PFSK-1 (cell line): ENCODE measurements around the gene TRIM10.

Source experiments
- FOXP2 ChIP-seq: optimal IDR thresholded peaks from 2 replicates; pipeline ENCODE3; 2011; ENCODE audit warnings: borderline replicate concordance, control low read depth, inconsistent platforms; ENCODE audit not compliant: insufficient read depth; ENCODE audit errors: extremely low read length, extremely low read depth
- POLR2AphosphoS5 ChIP-seq: IDR thresholded peaks from 2 replicates; pipeline ENCODE4 v1.6.1; 2012; ENCODE audit warnings: low read depth, mild to moderate bottlenecking, control low read depth, low read length, moderate library complexity
- SIN3A ChIP-seq: IDR thresholded peaks from 2 replicates; pipeline ENCODE4 v1.6.1; 2012; ENCODE audit warnings: mild to moderate bottlenecking, low read length, moderate library complexity, borderline replicate concordance; ENCODE audit not compliant: insufficient read depth
- TAF1 ChIP-seq: IDR thresholded peaks from 2 replicates; pipeline ENCODE4 v1.6.1; 2012; ENCODE audit warnings: low read length, control low read depth, borderline replicate concordance; ENCODE audit not compliant: insufficient read depth
- TF ChIP-seq, protein P1 (sequence below), 2 experiments: IDR thresholded peaks; 2 replicates each; pipeline versions ENCODE4 v1.6.1 to v1.8.0; 2011 to 2012; ENCODE audit warnings: low read depth in 2 of 2, low read length in 2 of 2, control low read depth in 1 of 2, inconsistent platforms in 1 of 2, mild to moderate bottlenecking in 1 of 2, moderate library complexity in 1 of 2; ENCODE audit not compliant: insufficient read depth in 1 of 2

Gene TRIM10

DNA sequence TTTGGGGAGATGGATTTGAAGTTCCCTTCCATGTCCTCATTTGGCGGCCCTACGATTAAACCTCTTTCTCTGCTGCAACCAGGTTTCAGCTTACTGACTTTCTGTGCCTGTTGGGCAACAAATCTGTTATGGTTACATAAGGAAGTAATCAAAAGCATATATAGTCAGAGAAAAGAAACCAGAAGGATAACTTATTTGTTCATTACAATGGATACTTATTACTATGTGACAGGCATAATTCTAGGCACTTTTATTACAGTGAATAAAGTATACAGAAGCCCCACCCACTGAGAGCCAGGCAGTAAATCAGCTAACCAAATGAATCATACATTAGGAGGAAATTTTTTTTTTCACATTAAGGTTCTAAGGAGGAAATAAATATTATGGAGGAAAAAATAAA is 38.5 kb downstream of the TRIM10 start:
- TF ChIP-seq POLR2AphosphoS5 (no peak), FOXP2 (no peak), TAF1 (no peak), SIN3A (no peak)
- TF ChIP-seq, protein P1, sequence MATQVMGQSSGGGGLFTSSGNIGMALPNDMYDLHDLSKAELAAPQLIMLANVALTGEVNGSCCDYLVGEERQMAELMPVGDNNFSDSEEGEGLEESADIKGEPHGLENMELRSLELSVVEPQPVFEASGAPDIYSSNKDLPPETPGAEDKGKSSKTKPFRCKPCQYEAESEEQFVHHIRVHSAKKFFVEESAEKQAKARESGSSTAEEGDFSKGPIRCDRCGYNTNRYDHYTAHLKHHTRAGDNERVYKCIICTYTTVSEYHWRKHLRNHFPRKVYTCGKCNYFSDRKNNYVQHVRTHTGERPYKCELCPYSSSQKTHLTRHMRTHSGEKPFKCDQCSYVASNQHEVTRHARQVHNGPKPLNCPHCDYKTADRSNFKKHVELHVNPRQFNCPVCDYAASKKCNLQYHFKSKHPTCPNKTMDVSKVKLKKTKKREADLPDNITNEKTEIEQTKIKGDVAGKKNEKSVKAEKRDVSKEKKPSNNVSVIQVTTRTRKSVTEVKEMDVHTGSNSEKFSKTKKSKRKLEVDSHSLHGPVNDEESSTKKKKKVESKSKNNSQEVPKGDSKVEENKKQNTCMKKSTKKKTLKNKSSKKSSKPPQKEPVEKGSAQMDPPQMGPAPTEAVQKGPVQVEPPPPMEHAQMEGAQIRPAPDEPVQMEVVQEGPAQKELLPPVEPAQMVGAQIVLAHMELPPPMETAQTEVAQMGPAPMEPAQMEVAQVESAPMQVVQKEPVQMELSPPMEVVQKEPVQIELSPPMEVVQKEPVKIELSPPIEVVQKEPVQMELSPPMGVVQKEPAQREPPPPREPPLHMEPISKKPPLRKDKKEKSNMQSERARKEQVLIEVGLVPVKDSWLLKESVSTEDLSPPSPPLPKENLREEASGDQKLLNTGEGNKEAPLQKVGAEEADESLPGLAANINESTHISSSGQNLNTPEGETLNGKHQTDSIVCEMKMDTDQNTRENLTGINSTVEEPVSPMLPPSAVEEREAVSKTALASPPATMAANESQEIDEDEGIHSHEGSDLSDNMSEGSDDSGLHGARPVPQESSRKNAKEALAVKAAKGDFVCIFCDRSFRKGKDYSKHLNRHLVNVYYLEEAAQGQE (IDR thresholded peaks at IDR 0.05; ENCODE audit: insufficient read depth in 1 of 2, low read depth in 2 of 2, low read length in 2 of 2), result no peak

DNA sequence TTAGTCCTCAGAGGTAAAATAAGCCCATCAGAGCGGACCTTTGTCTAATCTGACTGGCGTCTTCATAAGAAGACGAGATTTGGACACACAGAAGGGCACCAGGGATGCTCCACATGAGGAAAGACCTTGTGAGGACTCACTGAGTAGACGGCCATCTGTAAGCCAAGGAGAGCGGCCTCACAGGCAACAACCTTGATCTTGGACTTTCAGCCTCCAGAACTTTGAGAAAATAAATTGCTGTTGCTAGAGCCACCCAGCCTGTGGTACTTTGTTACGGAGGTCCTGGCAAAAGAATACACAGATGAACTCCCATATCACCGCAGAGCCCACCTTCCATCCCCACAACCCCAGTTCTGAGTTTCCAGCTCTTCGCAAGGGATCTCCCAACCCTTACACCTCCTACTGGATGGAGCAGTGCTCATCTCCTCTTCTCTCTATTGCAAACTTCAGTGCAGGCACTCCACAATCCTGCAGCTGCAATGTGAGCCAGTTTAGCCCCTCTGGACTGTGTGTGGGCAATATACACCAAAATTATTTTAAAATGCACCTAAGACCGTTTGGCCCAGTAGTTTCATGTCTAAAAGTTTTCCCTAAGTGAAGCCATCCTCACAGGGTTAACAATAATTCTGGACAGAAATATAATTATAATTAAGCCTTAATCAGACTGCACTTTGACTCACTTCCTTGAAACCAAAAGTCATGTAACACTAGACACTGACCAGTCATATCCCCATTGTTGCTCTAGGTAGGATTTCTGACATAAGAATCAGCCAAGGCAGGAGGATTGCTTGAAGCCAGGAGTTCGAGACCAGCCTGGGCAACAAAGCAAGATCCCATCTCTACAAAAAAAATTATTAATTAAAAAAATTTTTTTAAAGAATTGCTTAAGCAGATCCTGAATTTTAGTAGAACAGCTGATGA is 39.3 kb downstream of the TRIM10 start:
- TF ChIP-seq FOXP2 (no peak), TAF1 (no peak), POLR2AphosphoS5 (no peak), SIN3A (no peak)
- TF ChIP-seq, protein P1 (IDR thresholded peaks at IDR 0.05; ENCODE audit: insufficient read depth in 1 of 2, low read depth in 2 of 2, low read length in 2 of 2), result no peak

DNA sequence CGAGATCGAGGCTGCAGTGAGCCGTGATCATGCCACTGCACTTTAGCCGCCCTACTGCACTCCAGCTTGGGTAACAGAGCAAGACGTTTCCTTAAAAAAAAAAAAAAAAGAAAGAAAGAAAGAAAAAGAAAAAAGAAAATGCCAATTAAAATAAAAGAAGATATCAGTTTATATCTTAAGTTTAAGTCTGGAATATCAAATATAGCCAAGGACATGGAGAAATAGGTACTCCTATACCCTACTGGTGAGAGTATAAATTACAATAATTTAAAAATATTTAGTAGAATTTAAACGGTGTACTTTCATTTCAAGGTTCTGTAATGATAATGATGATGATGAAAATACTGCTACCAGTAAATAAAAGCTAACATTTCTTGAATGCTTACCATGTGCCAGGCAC is 44.3 kb downstream of the TRIM10 start:
- TF ChIP-seq SIN3A (no peak), FOXP2 (no peak), POLR2AphosphoS5 (no peak), TAF1 (no peak)
- TF ChIP-seq, protein P1 (IDR thresholded peaks at IDR 0.05; ENCODE audit: insufficient read depth in 1 of 2, low read depth in 2 of 2, low read length in 2 of 2), result no peak

DNA sequence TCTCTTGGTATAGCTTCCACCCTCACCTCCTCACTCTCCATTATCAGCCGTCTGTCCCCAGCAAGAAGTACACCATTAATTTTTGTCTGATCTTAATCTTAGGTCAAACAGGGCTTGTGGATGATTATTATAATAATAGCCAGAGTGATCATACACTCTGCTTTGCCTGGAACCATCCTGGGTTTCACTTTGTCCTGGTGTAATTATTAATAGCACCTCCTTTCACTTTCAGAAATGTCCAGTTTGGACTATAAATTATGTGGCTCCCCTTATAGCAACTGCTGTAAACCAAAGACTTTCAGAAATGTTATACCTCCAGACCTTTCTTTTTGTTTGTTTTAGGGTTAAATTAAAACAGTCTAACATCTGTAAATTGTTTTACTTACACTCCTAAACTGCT is 47.2 kb downstream of the TRIM10 start:
- TF ChIP-seq, protein P1 (IDR thresholded peaks at IDR 0.05; ENCODE audit: insufficient read depth in 1 of 2, low read depth in 2 of 2, low read length in 2 of 2), result no peak
- TF ChIP-seq POLR2AphosphoS5 (no peak), SIN3A (no peak), TAF1 (no peak), FOXP2 (no peak)
